Prostate gland (tissue), 2 donors: ENCODE results near the gene AGAP2. TPM values are rescaled to one million over a fixed set of nuclear protein-coding genes. Genes with fewer than 3 reads are reported as not detected.

Source experiments
- DNase-seq: peaks from one replicate; pipeline ENCODE4 v3.0.0-alpha.2; 2019; ENCODE audit warnings: low spot score
- H3K27ac ChIP-seq, 2 donors: fragments of 200-600 bp; sonication (generic); 2 replicates each; pipeline ENCODE4 v1.5.1; 2017 to 2019
- H3K27me3 ChIP-seq: fragments of 200-600 bp; sonication (generic); replicated peaks from 2 replicates; pipeline ENCODE4 v1.5.1; 2019; ENCODE audit not compliant: insufficient read depth
- H3K36me3 ChIP-seq, 2 donors: fragments of 200-600 bp; sonication (generic); 1 replicate in 1 of 2; 2 replicates in 1 of 2; pipeline versions ENCODE4 v1.5.1 to v1.8.1; 2017 to 2019
- H3K4me1 ChIP-seq: fragments of 200-600 bp; sonication (generic); replicated peaks from 2 replicates; pipeline ENCODE4 v1.5.1; 2019
- H3K4me3 ChIP-seq, 2 donors: fragments of 200-600 bp; sonication (generic); 2 replicates each; pipeline ENCODE4 v1.5.1; 2017 to 2019
- H3K9me3 ChIP-seq: fragments of 200-600 bp; sonication (generic); 2 replicates; pipeline ENCODE4 v1.5.1; 2017
- CTCF ChIP-seq, 4 experiments: fragments of 200-600 bp in 2 of 4; fragments of 450-650 bp in 2 of 4; sonication (generic) in 2 of 4; IDR thresholded peaks; 1 replicate in 3 of 4; 2 replicates in 1 of 4; pipeline ENCODE4 v1.5.1; 2016 to 2019; ENCODE audit warnings: antibody characterized with exemption in 4 of 4, mild to moderate bottlenecking in 2 of 4, moderate library complexity in 2 of 4
- POLR2A ChIP-seq: fragments of 450-650 bp; IDR thresholded peaks from one replicate; pipeline ENCODE4 v1.6.1; 2016; ENCODE audit warnings: antibody characterized with exemption, mild to moderate bottlenecking
- POLR2AphosphoS5 ChIP-seq: sonication (generic); formaldehyde crosslinking; IDR thresholded peaks from one replicate; pipeline ENCODE4 v1.6.1; 2017; ENCODE audit warnings: antibody characterized with exemption
- WGBS: methylation state at CpG from one replicate; pipeline ENCODE4 v1.1.5; 2018; 5-methylcytosine and 5-hydroxymethylcytosine counted together
- intact Hi-C: fragments of 100-400 bp; cut with DNase I; formaldehyde crosslinking; loops from one replicate; pipeline ENCODE4 v1.14.2; 2022
- total RNA-seq, 2 donors: library from RNA; depleted of rRNA; stranded (reverse); fragments of >200 nt; gene quantifications; one replicate each; pipeline ENCODE4 v1.1.0, GENCODE V29; 2016

Gene AGAP2
- total RNA-seq, 2 donors from 2014 or later: 0.82 to 4.2 TPM

- Histone ChIP-seq H3K27ac (no peak overlapping the region), H3K4me3 (no peak overlapping the region), H3K27me3 (no peaks in the 10 kb centered on the region), H3K9me3 (no peaks in the 10 kb centered on the region), H3K36me3 (peaks cover 11 to 26% of the 10 kb centered on the region in 2 donors), H3K4me1 (no peaks in the 10 kb centered on the region)
- intact Hi-C loops: no loop called here
- DNase-seq: no peak
- 93% methylated on average over 20 of the region's 20 CpGs for WGBS
- TF ChIP-seq POLR2A: no peak
- no peak for TF ChIP-seq POLR2AphosphoS5
Measured at GRCh38 chr12:57719777-57720605, 18.6 kb downstream of the AGAP2 start.

GRCh38 chr12:57718641-57719528 is 19.7 kb downstream of the AGAP2 start:
- peaks cover 11 to 26% of the 10 kb centered on the region in 2 donors for H3K36me3 ChIP-seq
- H3K4me3 ChIP-seq: no peak overlapping the region
- no peaks in the 10 kb centered on the region for H3K27me3 ChIP-seq
- H3K4me1 ChIP-seq: no peaks in the 10 kb centered on the region
- TF ChIP-seq CTCF (IDR thresholded peaks at IDR 0.05) (no peak), POLR2AphosphoS5 (no peak), POLR2A (no peak)
- WGBS: 98% methylated on average over 15 of the region's 15 CpGs
- intact Hi-C loops: no loop called here
- H3K27ac ChIP-seq: no peak overlapping the region
- no peaks in the 10 kb centered on the region for H3K9me3 ChIP-seq
- no peak for DNase-seq

GRCh38 chr12:57717846-57718640 is 20.5 kb downstream of the AGAP2 start:
- peaks cover 11 to 26% of the 10 kb centered on the region in 2 donors for H3K36me3 ChIP-seq
- intact Hi-C loops: no loop called here
- H3K4me1 ChIP-seq: no peaks in the 10 kb centered on the region
- H3K9me3 ChIP-seq: no peaks in the 10 kb centered on the region
- TF ChIP-seq CTCF (IDR thresholded peaks at IDR 0.05): no peak
- no peak for TF ChIP-seq POLR2AphosphoS5
- no peak for TF ChIP-seq POLR2A
- 96% methylated on average over 22 of the region's 22 CpGs for WGBS
- no peak for DNase-seq
- H3K4me3 ChIP-seq: no peak overlapping the region
- H3K27me3 ChIP-seq: no peaks in the 10 kb centered on the region
- no peak overlapping the region for H3K27ac ChIP-seq

GRCh38 chr12:57717131-57717530 is 21.4 kb downstream of the AGAP2 start:
- WGBS: 96% methylated on average over 5 of the region's 5 CpGs

More at GRCh38 chr12:57717131-57717530, 21.4 kb downstream of the AGAP2 start:
- H3K36me3 ChIP-seq: peaks cover 11 to 26% of the 10 kb centered on the region in 2 donors
- TF ChIP-seq CTCF (IDR thresholded peaks at IDR 0.05): no peak
- TF ChIP-seq POLR2A: no peak
- no peak for TF ChIP-seq POLR2AphosphoS5
- H3K27me3 ChIP-seq: no peaks in the 10 kb centered on the region
- H3K27ac ChIP-seq: no peak overlapping the region
- DNase-seq: no peak
- intact Hi-C loops: no loop called here
- no peak overlapping the region for H3K4me3 ChIP-seq
- H3K4me1 ChIP-seq: no peaks in the 10 kb centered on the region
- no peaks in the 10 kb centered on the region for H3K9me3 ChIP-seq
